Measurements from ENCODE around the gene ELL2.
"Not testable (repeated sequence)": the region's sequence is repeated elsewhere in the genome, so short reads cannot be mapped to it uniquely, and the experiment has no call there.

The ELL2 gene

GRCh38 chr5:95838001-95838520 lies 123.6 kb downstream of the ELL2 start:
- DNase-seq (ENCODE audit: low spot score): no peak

- DNase-seq (ENCODE audit: low spot score): no peak
Measured at GRCh38 chr5:95837492-95837891, 124.2 kb downstream of the ELL2 start.

- not testable (repeated sequence) for DNase-seq (ENCODE audit: low spot score)
Measured at GRCh38 chr5:95836971-95837370, 124.7 kb downstream of the ELL2 start.

- no peak for DNase-seq (ENCODE audit: low spot score)
Measured at GRCh38 chr5:95836544-95836943, 125.1 kb downstream of the ELL2 start.

GRCh38 chr5:95835682-95836385 lies 125.8 kb downstream of the ELL2 start:
- DNase-seq (ENCODE audit: low spot score): no peak

Measured in HuH-7 (cell line).